ENCODE measurements around the gene LPP.

- TF ChIP-seq ZNF24 (IDR thresholded peaks at IDR 0.05) = no peak
- no peak for TF ChIP-seq USF2 (IDR thresholded peaks at IDR 0.05; ENCODE audit: low read depth, low read length)
- TF ChIP-seq USF2 (CRISPR knock-in tag; IDR thresholded peaks at IDR 0.05; ENCODE audit: borderline replicate concordance) = no peak
- no peak for TF ChIP-seq TCF7 (IDR thresholded peaks at IDR 0.05; ENCODE audit: low read depth)
- no peak for TF ChIP-seq ZNF331 (CRISPR knock-in tag; IDR thresholded peaks at IDR 0.05)
- no peak for TF ChIP-seq ZKSCAN1 (IDR thresholded peaks at IDR 0.05; ENCODE audit: low read length)
- TF ChIP-seq PRPF4 (IDR thresholded peaks at IDR 0.05; ENCODE audit: low read depth, low read length, poor library complexity, severe bottlenecking) = no peak
- no peak for TF ChIP-seq MXI1 (IDR thresholded peaks at IDR 0.05; ENCODE audit: borderline replicate concordance, low read depth, low read length)
- no peak for TF ChIP-seq ZNF205 (CRISPR knock-in tag; IDR thresholded peaks at IDR 0.05)
- no peak for TF ChIP-seq POLR2A (IDR thresholded peaks at IDR 0.05; ENCODE audit: insufficient read depth in 1 of 2, low read depth in 2 of 2, low read length in 2 of 2)
- no peak for TF ChIP-seq CTCF (CRISPR knock-in tag; IDR thresholded peaks at IDR 0.05)
- no peak for TF ChIP-seq RAD21 (CRISPR knock-in tag; IDR thresholded peaks at IDR 0.05)
- no peak for TF ChIP-seq BCL3 (CRISPR knock-in tag; IDR thresholded peaks at IDR 0.05)
- TF ChIP-seq TGIF2 (CRISPR knock-in tag; IDR thresholded peaks at IDR 0.05) = no peak
Measured at GRCh38 chr3:188867691-188868265, 713.8 kb downstream of the LPP start.
